Type B pancreatic cell (in vitro differentiated cells): ENCODE results near the gene KREMEN1. TPM values are rescaled to one million over a fixed set of nuclear protein-coding genes. Genes with fewer than 3 reads are reported as not detected.

Source experiments
- DNase-seq: peaks from one replicate; pipeline ENCODE4 v3.0.0; 2021; ENCODE audit warnings: mixed read lengths; ENCODE audit not compliant: unreplicated experiment; ENCODE audit errors: extremely low spot score
- H3K27ac Mint-ChIP-seq: 2 replicates; pipeline ENCODE4 v1.8.0; 2021; ENCODE audit warnings: mild to moderate bottlenecking, mixed read lengths
- H3K27me3 Mint-ChIP-seq: 2 replicates; pipeline ENCODE4 v1.8.0; 2021; ENCODE audit warnings: mixed read lengths
- H3K36me3 Mint-ChIP-seq: 2 replicates; pipeline ENCODE4 v1.8.0; 2021; ENCODE audit warnings: mixed read lengths
- H3K4me1 Mint-ChIP-seq: one replicate; pipeline ENCODE4 v1.8.0; 2021; ENCODE audit warnings: mixed read lengths; ENCODE audit not compliant: unreplicated experiment
- H3K4me3 Mint-ChIP-seq: 2 replicates; pipeline ENCODE4 v1.8.0; 2021; ENCODE audit warnings: mild to moderate bottlenecking, mixed read lengths
- H3K9me3 Mint-ChIP-seq: 2 replicates; pipeline ENCODE4 v1.8.0; 2021; ENCODE audit warnings: mixed read lengths
- CTCF ChIP-seq: fragments of 200-600 bp; sonication (generic); conservative IDR thresholded peaks from 2 replicates; pipeline ENCODE4 v1.5.0; 2021; ENCODE audit warnings: antibody characterized with exemption, mild to moderate bottlenecking
- total RNA-seq: library from RNA; stranded (reverse); gene quantifications from 2 replicates; pipeline ENCODE4 v1.2.1, GENCODE V29; 2021; ENCODE audit warnings: low replicate concordance

Gene KREMEN1
- total RNA-seq, 1 donor from 2014 or later = 26.2 TPM

- Mint-ChIP-seq H3K27ac (no peak overlapping the region), H3K4me3 (no peak overlapping the region), H3K36me3 (peaks cover 19% of the 10 kb centered on the region), H3K4me1 (peaks cover 39% of the 10 kb centered on the region), H3K9me3 (no peaks in the 10 kb centered on the region), H3K27me3 (no peaks in the 10 kb centered on the region)
- TF ChIP-seq CTCF = no peak
- no peak for DNase-seq
Observed at GRCh38 chr22:29106839-29107238, 34.0 kb downstream of the KREMEN1 start.

- peaks cover 15% of the 10 kb centered on the region for H3K36me3 Mint-ChIP-seq
- no peaks in the 10 kb centered on the region for H3K27me3 Mint-ChIP-seq
- DNase-seq = no peak
- H3K4me3 Mint-ChIP-seq = no peak overlapping the region
- no peak for TF ChIP-seq CTCF
- H3K27ac Mint-ChIP-seq = no peak overlapping the region
- peaks cover 26% of the 10 kb centered on the region for H3K4me1 Mint-ChIP-seq
- H3K9me3 Mint-ChIP-seq = no peaks in the 10 kb centered on the region
Observed at GRCh38 chr22:29108137-29108536, 35.3 kb downstream of the KREMEN1 start.

- Mint-ChIP-seq H3K36me3 (peaks cover 14% of the 10 kb centered on the region), H3K27me3 (no peaks in the 10 kb centered on the region), H3K4me3 (no peak overlapping the region), H3K27ac (no peak overlapping the region), H3K9me3 (no peaks in the 10 kb centered on the region), H3K4me1 (peaks cover 20% of the 10 kb centered on the region)
- no peak for TF ChIP-seq CTCF
- DNase-seq = no peak
Observed at GRCh38 chr22:29109822-29110221, 37.0 kb downstream of the KREMEN1 start.

- TF ChIP-seq CTCF = no peak
- Mint-ChIP-seq H3K36me3 (peaks cover 15% of the 10 kb centered on the region), H3K9me3 (no peaks in the 10 kb centered on the region), H3K4me1 (peaks cover 21% of the 10 kb centered on the region), H3K27me3 (no peaks in the 10 kb centered on the region), H3K4me3 (no peak overlapping the region), H3K27ac (no peak overlapping the region)
- DNase-seq = no peak
Observed at GRCh38 chr22:29110946-29111345, 38.1 kb downstream of the KREMEN1 start.

GRCh38 chr22:29112121-29112520 lies 39.3 kb downstream of the KREMEN1 start:
- Mint-ChIP-seq H3K27ac (no peak overlapping the region), H3K4me3 (no peak overlapping the region), H3K4me1 (peaks cover 26% of the 10 kb centered on the region), H3K9me3 (no peaks in the 10 kb centered on the region), H3K27me3 (no peaks in the 10 kb centered on the region), H3K36me3 (peaks cover 22% of the 10 kb centered on the region)
- no peak for TF ChIP-seq CTCF
- no peak for DNase-seq

- no peak for DNase-seq
- no peak overlapping the region for H3K4me3 Mint-ChIP-seq
- no peaks in the 10 kb centered on the region for H3K27me3 Mint-ChIP-seq
- no peaks in the 10 kb centered on the region for H3K9me3 Mint-ChIP-seq
- TF ChIP-seq CTCF = no peak
- H3K27ac Mint-ChIP-seq = no peak overlapping the region
- peaks cover 25% of the 10 kb centered on the region for H3K36me3 Mint-ChIP-seq
- H3K4me1 Mint-ChIP-seq = peaks cover 26% of the 10 kb centered on the region
Observed at GRCh38 chr22:29112681-29113080, 39.8 kb downstream of the KREMEN1 start.
